HG02840 (cell line): ENCODE measurements around the gene GNAI2.
"Not testable (repeated sequence)": the region's sequence is repeated elsewhere in the genome, so short reads cannot be mapped to it uniquely, and the experiment has no call there.

Source experiments
- ATAC-seq: cut with Tn5 transposase; IDR thresholded peaks from one replicate; pipeline ENCODE4 v1.9.1; 2021; ENCODE audit warnings: mild to moderate bottlenecking, moderate library complexity, moderate number of reproducible peaks; ENCODE audit not compliant: unreplicated experiment, low FRiP score

The GNAI2 gene

DNA sequence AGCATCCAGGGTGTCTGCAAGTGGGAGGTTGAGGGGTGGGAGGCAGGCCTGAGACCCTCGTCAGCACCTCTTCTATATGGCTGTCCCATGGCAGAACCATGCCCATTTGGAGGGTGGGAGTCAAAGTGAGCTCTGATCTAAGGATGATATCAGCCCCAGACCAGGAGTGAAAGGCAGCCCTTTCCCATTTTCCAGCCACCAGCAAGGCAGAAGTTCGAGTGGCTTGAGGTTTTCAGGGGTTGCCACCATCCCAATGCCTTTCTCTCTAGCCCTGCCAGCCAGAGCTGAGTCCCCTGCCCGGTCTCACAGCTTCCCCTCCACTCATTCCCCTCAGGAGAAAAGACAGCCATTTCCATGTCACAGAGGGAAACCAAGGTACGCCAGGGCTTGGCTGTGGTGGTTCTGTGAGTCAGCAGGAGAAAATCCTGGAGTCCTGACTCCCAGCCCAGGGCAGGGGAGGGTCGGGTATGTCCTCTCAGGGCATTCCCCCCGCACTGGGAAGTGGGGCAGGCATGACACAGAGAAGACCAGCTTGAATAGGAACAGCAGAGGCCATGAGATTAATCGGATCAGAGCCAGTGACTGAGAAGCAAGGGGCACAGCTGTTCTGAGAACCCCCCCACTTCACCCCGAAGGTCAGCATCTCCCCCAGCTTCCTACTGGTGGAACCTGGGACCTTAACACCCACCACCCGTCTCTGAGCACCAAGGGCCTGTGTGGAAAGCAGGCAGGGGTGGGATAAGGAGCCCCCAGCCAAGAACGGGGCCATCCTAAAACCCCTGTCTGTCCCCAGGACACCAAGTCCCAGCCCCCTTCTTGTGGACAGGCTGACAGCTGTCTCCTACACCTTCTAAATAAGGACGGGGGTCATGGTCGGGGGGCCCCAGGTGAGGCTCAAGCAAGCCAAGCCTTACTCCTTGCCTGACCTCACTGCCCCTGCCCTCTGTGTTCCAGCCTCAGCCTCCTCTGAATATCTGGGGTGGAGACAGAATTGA, 31.9 kb upstream of the GNAI2 start:
- no peak for ATAC-seq

DNA sequence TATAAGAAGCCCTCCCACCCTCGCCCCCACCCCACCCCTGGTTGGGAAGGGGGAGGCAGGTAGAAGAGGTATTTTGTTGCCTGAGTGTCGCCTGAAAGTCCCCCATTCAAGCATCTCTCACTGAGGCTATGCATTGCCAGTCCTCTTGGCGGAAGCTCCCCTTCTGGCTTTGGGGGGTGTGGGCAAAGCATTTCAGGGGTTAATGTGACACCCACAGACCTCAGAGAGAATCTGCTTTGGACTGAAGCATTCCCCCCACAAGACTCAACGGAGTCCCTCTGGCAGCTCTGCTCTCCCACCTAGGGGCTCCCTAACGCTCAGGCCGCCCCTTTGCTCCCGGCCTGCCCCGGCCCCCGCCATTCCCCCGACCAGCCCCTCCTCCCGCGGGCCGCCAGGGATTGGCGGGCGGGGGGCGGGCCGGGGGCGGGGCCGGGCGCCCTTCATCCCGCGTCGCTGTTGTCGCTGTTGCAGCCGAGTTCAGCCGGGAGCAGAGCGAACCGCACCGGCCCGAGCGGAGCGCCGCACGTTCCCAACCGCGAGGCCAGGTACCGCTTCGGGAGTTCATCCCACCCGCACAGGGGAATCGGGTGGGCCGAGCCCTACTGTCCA, 31.1 kb upstream of the GNAI2 start, which contains the start of gene SLC38A3:
Gene SLC38A3 (plus strand): TSS at position 468 of the 609 bp plus-strand sequence. CDS start 8,929 bp downstream, outside the sequence.
- no peak for ATAC-seq

DNA sequence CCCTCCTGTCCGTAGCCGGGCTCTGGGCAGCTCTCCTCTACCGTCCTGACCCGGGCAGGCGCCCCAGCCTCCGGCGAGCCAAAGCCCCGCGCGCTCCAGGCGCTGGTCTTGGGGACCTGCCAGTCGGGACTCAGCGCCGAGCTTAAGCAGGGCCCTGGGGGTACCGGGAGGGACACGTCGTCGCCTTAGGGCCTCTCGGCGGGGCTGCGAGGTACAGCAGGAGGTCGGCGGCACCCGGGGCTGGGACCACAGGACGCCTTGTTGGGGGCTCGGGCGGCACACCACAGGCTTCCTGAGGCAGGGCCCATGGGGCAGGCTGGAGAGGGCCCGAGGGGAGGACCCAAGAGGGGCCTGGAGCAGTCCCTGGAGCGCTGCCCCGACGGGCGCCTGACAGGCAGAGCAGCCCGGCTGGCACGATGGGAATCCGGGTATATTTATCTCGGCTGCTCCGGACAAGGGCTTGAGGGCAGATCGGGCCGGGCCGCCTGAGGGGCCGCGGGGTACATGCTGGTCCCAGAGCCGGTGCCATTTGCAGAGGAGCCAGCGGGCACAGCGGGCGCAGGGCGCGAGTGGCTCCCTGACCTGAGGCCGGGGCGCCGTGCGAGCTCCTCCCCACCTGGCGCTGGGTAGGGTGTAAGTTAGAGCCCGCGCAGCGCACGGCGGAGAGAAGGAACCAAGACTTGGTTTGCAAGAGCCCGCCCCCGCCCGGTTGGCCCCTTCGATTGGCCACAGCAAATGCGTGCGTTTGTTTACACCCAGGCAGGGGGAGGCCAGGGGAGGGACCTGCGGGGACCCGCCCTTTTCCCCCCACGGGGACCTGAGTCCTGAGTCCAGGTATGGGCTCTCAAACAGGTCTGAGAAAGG, 30.4 kb upstream of the GNAI2 start:
- ATAC-seq: no peak

DNA sequence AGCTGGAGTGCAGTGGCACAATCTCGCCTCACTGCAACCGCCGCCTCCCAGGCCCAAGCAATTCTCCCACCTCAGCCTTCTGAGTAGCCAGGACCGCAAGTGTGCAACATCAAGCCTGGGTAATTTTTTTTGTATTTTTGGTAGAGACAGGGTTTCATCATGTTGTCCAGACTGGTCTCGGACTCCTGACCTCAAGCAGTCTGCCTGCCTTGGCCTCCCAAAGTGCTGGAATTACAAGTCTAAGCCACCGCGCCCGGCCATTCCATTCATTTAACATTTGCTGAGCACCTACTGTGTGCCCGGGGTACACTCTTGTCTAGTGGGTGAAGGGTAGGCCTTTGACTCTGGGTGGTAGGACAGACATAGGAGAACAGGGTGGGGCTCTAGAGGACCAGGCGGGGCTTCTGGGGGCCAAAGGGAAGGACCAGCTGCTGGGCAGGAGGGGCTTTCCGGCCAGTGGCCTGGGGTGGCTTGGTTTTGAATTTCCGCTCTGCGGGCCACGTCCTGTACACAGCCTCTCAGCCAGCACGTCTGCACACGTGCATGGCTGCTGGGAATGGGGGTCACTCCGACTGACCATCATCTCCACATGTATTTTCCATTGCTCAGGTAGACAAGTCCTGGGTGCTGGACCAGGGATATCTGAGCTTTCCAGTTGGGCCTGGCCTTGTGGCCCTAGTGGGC, 28.5 kb upstream of the GNAI2 start:
- ATAC-seq: no peak

DNA sequence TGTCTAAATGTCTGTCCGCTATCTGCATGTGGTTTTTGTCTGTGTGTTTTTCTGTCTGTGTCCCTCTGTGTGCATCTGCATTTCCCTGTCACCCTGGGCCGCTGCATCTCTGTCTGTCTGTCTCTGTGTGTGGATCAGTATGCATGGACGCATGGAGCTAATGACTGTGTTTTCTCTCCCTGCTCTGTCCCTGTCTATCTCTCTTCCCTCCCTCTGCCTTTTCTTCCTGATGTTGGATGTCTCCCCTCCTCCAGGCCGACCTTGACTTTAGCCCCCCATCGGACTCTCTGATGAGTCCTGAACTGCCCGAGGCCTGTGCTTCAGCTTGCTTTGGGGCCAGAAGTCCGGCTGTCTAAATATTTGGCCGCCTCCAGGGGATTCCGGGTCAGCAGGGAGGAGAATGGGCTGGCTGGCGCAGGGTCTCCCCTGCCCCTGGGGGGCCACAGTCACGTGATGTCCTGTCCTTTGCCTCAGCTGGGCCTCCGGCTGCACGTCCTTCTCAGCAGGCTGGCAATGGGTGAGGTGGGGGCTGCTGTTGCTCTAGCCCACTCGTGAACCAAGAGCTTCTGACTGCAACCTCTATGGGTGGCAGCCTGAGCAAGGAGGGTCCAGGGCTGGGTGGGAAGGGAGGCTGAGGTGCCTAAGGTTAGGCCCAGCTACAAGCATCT, 27.2 kb upstream of the GNAI2 start:
- no peak for ATAC-seq

DNA sequence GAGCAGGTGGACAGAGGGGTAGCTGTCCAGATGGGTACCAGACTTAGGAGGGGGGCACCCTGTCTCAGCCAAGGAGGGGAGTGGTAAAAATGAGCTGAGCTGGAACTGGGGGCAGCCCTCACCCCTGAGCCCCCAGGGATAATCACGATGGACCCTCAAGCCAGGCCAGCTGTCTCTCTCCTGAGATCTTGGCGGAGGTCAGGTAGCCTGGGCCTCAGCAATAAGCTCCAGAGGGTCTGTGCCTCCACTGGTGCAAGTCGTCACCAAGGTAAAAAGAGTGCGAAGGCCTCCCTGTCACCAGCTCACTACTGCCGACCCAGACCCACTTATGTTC, 25.9 kb upstream of the GNAI2 start:
- ATAC-seq: no peak

DNA sequence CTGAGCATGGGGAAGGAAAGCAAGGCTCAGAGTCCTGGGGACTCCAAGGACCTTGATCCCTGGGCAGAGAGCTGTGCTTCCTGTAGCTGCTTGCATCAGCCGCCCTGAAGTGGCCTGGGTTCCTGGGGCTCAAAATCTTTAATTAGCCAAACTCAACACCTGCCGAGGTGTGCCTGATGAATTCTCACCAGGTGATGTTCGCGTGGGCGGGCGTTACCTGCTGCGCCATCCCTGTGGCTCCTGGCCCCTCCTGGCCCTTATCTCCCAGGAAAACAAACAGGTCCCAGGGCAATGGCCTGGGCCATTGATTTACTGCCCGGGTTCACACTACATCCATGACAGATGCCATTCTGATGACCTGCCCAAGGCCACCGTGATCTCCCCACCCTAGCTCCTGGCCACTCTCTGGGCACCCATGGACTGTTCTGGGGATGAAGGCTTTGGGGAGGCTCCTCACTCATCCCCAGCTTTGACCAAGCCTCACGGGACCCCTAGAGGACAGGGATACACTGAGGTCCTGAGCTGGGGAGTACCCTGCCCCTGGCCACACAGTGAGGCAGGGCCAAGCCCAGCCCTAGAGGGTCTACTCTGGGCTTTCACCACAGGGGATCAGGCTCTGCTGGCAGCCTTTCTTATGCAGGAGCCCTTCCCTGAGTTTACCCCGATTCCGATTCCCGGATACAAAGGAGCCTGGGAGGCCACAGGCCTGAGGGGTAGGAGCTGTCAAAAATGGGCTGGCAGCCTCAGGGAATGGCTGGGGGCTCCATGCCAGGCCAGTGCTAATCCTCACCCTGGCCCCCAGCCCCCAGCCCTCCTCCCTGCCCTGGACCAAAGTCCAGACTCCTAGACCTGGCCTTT, 25.3 kb upstream of the GNAI2 start:
- ATAC-seq: no peak

DNA sequence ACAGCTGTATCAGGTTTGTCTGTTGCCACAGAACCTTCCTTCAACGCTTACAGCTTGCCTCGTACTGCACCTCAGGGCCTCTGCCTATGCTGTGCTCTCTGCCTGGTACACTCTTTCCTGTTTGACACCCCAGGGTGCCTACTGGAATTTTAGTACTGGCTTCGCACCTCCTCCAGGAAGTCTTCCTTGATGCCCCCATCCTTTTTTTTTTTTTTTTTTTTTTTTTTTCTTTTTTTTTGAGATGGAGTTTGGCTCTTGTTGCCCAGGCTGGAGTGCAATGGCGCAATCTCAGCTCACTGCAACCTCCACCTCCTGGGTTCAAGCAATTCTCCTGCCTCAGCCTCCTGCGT, 24.7 kb upstream of the GNAI2 start:
- not testable (repeated sequence) for ATAC-seq

DNA sequence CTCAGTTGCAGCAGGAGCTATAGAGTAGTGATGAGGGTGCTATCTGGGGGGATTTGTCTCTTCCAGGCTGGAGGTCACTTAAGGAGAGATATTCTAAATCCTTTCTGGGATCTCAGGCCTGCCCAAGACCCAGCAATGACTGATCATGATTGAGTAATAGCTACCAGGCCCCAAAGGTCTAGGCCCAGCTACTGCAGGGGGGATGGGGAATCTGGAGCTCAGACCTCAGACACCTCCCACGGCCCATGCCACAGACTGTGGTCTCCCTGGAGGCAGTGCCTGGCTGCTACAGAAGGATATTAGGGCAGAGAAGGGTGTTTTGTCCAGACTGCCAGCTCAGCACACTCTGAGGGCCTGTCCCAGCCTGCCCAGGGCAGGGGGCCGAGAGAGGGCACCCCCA, 24.1 kb upstream of the GNAI2 start:
- ATAC-seq: no peak

DNA sequence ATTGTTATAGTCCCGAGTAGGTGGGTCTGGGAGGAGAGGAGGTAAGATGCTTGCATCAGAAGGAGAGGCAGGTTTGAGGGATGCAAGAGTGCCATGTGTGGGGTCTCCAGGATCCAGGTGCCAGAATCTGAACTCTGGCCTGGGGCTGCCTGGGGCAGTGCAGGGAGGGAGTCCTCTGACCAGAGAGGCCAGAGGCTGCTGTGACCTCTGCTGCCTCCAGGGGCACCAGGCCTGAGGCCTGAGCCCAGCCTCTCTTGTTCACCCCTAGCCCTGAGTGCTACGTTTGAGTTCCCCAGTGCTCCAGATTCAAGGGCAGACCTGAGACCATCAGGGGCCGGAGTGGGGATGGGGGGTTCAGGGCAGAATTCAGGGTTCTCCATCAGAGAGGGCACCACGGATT, 23.5 kb upstream of the GNAI2 start:
- no peak for ATAC-seq

DNA sequence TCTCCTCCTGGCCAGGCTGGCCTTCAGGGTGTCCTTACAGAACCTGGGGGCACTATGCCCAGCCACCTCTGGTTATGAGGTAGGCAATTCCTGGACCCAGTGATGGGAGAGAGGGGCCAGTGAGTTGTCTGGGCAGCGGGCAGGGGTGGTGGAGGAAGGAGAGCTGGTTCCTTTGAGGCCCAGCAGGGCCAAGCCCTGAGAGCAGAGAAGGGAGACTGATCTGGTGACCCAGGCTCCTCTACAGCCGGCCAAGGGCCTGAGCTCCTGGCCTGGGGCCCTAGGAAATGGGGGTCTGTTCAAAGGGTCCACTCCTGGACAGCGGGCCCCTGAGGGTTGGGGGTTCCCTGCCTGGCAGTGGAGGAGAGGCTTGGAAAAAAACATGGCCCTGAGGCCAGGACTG, 23.0 kb upstream of the GNAI2 start:
- ATAC-seq: no peak

DNA sequence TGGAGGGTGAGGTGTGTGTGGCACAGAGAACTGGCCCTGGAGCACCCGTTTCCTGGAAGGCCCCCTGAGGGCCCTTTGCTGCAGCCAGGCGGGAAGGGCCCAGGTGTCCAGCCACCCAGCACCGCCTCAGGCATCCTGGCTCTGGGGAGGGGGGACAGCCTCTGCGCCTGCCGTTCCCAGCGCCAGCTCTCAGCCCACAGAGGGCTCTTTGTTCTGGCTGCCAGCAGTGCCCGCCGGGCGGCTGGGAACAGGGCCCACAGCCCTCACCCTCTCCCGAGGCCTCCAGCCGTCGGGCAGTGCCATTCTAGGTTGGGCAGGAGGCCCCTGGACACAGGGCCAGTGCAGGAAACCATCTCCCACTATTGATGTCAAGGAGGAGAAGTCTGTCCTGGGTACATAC, 22.6 kb upstream of the GNAI2 start:
- ATAC-seq: no peak

DNA sequence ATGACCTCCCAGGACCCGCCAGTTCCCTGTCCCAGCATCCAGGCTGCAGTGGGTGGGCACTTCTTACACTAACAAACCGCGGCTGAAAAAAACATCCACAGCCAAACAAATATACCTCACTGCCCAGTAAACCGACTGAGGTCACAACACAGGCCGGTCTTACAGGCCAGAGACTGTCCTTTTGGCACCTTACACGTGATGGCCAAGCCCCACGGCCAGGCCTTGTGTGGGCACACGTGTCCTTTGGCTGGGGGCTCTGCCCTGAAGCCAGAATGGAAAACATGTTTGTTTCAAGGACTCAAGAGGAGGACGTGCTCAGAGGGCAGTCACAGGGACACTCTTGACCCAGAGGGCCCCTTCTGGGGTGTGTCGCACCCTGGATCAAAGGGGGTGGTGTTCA, 21.2 kb upstream of the GNAI2 start:
- ATAC-seq: no peak

DNA sequence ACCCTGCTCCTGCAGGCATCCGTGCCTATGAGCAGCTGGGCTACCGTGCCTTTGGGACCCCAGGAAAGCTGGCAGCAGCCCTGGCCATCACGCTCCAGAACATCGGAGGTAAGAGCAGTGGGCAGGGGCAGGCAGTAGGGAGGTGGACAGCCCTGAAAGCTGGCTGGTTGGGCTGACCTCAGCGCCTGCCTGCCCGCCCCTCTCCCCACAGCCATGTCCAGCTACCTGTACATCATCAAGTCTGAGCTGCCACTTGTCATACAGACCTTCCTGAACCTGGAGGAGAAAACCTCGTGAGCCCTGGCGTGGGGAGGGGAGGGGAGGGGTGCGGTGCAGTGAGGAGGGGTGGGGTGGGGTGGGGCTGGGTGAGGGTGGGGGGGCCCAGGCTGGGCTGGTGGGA, 20.5 kb upstream of the GNAI2 start:
- ATAC-seq: no peak

DNA sequence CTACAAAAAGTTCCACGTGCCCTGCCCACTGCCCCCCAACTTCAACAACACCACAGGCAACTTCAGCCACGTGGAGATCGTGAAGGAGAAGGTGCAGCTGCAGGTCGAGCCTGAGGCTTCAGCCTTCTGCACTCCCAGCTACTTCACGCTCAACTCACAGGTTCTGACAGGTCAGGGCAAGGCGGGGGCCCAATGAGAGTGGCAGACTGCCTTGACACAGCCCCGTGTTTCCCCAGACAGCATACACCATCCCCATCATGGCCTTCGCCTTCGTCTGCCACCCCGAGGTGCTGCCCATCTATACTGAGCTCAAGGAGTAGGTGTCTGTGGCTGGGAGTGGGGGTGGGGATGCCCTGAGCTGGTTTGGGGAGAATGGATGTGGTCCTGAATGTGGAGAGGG, 18.3 kb upstream of the GNAI2 start:
- ATAC-seq: no peak

DNA sequence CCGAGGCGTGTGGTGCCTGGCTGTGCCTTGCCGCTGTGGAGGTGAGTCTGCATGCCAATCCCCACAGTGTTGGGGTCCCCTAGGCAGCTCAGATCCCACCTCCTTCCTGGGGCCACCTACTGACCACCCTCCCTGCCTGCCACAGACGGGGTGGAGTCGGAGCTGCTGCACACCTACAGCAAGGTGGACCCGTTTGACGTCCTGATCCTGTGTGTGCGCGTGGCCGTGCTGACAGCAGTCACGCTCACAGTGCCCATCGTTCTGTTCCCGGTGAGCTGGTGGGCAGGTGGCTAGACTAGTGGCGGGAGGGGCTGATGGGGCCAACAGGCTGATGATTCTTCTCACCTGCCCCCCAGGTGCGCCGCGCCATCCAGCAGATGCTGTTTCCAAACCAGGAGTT, 17.6 kb upstream of the GNAI2 start:
- ATAC-seq: no peak

DNA sequence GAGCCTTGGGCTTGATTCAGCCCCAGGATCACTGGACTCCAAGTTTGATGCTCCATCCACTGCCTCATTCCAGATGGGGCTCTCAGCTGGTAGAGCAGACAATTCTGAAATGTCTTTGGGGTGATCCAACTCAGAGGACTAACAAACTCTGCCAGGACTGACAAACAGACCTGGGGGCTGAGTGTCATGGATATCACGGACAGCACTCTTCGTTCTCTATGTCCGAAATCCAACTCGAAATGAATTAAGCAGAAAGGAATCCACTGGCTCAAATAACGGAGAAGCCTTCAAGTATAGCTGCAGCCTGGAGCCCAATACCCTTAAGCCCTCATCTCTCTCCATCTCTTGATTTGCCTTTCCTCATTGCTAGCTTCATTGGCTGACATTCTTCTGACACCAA, 16.7 kb upstream of the GNAI2 start:
- ATAC-seq: no peak

DNA sequence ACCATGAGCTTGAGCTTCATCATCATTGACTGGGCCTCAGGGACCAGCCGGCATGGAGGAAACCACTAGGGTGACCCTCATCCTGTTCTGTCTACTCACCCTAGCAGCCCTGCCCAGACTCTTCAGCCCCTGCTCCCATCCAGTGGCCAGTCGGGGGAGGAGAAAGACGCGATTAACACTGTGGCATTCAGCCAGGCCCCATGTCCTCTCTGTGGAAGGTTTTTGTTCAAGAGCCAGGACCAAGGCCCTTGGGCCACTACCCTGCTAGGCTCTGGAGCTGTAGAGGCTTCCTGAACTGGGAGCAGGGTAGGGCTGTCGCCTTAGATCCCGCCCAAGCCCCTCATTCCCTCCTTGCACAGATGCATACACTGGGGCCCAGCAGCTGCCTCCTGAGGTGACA, 15.9 kb upstream of the GNAI2 start:
- no peak for ATAC-seq

DNA sequence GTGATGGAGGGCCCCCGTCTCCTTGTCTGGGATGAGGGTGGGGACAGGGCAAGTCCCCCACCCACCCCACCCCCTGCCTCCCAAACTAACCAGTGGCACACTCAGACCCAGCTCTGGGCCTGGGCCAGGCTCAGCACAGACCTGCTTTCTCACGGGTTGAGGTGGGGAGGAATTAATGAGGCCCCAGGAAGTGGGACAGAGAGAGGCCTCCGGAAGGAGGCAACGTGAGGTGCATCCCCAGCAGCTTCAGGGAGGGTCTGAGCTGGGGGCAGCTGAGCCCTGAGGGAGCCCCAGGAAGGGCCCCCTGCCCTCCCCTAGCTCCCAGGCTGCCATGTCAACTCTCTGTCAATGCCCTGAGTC, 15.0 kb upstream of the GNAI2 start:
- ATAC-seq: no peak
